NCI-H1417 treated with DMSO at 0.1 percent for 48 hours (cell line): ENCODE measurements around the gene CEP85L.

Source experiments
- DNase-seq: peaks from one replicate; lab custom pipeline; 2025; lab: John Stamatoyannopoulos, UW

Gene CEP85L

DNA sequence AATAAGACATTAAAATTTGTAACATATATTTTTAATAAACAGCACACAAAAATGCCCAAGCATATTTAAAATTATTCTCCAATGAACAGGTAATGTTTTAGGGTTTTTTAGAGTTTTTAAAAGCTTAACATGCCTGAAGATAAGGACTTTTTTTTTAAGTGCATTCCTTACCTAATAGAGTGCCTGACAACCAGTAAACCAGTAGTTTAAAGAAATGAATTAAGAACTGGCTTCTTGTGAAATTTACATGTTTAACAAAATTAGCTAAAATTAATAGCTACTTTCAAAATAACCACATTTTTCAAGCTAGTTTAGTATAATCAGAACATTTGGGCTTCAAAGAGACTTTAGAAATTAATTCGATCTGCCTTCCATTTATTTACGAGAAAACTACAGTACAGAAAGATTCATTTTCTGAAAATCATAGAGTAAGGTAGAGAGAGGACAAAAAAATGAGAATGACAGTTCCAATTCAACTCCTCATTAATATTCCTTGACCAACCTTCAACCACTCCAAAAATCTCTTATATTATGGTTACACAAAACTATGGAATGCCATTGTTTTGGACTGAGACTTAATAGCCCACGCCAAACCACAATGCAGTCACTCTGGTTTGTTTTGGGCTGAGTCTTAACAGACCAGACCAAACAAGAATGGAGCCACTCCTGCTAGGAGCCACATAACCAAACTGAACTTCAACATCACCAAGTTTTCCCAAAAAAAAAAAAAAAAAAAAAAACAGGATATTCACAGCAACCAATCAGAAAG is 109.0 kb downstream of the CEP85L start:
- no peak for DNase-seq

DNA sequence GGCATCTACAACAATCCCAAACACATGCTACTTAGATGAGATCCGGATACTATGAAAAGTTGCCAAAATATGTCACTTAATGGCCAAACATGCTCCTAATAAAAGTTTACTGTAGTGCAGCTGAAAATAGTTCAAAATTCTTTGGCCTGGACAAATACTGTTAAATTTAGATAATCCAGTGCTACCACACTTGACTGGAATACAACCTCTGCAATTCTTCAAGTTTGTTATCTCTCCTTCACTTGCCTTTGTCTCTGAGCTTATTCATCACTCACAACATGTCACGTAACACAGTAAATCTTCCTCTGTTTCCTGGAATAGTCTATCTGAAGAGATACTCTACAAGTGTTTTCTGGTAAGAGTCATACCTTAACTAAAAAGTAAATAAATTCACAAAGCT is 113.8 kb downstream of the CEP85L start:
- no peak for DNase-seq

DNA sequence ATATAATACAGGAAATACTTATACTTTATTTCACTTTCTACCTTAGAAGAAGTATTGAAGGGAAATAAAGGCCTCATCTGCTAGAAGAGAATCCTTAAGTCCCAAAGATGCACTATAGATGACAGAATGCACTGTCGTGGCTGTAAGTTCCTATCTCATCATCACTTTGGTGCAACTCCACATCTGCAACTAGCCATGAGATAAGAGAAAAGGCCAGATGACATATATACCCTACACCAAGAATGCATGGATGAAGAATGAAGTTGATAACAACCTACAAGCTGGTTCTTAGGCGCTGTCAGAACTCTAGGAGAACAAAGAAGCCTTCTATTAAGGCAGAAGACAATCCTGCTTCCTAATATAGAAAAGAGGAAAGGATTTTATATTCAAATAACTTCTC is 114.9 kb downstream of the CEP85L start:
- DNase-seq, result no peak

DNA sequence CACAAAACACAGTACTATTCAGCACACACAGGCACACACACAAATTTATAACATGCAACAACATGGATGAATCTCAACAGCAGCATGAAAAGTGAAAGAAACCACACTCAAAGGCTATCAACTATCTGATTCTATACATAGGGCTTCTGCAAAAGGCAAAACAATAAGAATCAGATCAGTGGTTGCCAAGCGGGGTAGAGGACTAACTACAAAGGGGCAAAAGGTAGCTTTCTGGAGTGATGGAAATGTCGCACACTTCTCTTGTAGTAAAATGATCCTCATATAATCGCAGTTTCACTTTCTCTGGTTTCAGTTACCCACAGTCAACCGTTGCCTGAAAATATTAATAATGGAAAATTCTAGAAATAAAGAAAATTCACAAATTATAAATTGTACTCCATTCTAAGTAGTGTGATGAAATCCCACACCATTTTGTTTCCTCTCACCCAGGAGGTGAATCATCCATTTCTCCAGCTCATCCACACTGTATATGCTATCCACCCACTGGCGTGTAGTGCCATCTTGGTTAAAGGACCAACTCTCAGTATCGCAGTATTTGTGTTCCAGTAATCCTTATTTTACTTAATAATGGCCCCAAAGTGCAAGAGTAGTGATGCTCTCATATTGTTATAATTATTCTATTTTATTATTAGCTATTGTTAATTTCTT is 116.1 kb downstream of the CEP85L start:
- no peak for DNase-seq

DNA sequence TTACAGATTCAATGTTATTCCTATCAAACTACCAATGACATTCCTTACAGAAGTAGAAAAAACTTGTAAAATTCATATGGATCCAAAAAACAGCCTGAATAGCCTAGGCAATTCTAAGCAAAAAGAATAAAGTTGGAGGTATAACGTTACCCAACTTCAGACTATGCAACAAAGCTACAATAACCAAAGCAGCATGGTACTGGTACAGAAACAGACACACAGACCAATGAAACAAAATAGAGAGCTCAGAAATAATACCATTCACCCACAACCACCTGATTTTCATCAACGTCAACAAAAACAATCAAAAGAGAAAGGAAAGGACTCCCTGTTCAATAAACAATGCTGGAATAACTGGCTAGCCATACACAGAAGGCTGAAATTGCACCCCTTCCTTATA is 120.4 kb downstream of the CEP85L start:
- no peak for DNase-seq

DNA sequence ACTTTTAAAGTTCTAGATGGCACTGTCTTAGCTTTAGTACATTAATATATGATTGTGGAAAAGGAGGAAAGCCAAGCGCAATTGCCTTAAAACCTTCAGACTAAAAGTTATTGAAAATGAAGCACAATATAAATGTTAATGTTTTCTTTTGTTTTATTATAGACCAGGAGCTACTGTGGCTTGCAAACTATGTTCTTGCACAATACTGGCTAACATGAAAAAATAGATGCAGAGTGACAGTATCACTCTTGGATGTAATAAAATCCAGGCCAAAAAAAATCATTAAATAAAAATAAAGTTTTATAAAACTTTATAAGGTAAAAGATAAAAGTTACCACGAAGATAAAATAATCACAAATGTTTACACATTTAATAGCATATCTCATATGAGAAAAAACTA is 121.6 kb downstream of the CEP85L start:
- DNase-seq, result no peak

DNA sequence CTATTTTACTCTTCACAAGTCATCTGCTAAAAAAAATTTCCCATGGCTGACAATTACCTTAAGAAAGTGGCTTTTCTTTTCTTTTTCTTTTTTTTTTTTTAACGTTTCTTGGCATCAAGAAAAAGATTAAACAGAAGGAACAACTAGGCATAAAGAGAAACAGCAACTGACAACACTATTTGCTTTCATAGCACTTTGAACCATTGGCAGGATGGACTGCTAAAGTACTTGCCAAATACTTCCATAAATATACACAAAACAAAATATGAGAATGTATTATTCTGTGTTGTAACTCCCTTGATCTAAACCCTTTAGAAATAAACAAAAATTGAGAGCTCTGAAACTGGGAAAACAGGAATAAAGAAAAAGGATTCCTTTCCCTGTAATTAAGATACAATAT is 123.3 kb downstream of the CEP85L start:
- DNase-seq, result no peak

DNA sequence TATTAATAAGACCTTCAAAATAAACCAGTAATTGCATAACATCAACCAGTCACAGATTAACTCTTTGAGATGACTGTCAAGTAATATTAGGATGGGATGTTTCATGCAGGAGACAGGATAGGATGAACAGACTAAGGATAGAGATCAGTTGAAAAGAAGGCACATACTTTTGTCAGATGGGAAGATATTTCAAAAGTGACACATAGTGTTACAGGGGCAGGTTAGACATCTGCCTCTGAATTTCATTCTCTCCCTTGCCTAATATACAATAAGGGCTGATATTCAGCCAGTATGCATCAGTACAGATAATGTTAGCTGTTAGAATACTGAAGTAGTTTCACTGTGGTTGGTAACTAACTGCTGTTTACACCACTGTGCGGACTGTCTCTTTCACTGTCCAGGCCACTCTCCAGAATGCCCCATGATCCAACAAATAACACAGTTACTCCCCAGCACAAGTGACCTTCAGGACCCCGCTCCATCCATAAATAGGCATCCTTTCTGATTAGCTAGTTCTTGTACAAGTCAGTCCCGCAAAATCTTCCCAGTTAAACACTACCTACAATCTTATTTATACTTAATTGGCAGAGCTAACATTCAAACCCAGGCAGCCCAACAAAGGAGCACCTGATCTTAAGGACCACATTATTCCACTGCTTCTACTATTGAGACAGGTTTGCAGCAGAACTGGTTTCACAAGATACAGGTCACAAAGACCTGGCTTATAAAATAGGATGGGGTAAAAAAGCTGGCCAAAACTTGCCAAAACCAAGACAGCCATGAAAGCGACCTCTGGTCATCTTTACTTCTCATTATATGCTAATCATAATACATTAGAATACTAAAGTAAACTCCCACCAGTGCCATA is 125.2 kb downstream of the CEP85L start:
- no peak for DNase-seq

DNA sequence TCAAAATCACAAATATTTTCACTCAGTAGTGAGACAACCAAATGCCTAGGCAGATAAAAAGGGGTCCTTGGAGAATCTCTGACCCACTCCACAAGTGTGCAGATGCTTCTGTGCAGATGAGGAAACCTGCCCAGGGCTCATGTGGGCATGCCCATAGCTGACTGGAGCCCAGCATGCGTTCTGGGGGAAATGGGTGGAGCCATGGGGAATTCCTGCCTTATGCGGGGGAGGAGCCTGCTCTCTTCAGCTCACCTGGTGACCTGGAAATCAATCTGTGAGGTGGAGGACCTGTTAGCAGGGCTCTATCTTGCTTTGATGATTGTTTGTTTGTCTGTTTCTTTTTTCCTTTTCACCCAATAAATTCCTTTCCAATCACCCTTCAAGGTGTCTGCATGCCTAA is 126.7 kb downstream of the CEP85L start:
- DNase-seq, result no peak

DNA sequence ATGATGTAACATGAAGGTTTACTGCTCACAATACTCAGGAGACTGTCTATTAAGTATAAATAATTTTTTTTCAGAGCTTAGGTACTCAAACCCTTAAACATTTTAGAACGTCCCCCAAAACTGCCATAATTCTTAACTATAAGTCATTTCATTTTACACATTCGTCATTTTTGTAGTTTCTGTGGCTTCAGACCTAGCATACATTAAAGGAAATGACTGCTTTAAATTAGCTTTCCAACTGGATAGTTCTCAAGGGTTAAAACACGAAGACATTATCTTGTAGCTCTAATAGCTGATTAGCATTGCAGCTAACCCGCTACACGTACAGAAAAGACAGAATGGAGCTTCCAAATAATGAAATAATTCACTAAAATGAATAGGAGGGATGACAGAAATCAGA is 128.2 kb downstream of the CEP85L start:
- no peak for DNase-seq

DNA sequence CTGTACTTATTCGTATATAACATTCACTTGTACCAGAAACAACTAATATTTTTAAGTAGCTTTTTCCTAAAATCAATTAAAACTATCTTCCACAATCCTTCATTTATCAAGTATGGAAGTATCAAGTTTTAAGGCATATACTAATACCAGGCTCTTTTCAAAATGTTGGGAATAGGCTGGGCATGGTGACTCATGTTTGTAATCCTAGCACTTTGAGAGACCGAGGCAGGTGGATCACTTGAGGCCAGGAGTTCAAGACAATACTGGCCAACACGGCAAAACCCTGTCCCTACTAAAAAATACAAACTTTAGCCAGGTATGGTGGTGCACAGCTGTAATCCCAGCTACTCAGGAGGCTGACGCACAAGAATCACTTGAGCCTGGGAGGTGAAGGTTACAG is 129.0 kb downstream of the CEP85L start:
- DNase-seq, result no peak

DNA sequence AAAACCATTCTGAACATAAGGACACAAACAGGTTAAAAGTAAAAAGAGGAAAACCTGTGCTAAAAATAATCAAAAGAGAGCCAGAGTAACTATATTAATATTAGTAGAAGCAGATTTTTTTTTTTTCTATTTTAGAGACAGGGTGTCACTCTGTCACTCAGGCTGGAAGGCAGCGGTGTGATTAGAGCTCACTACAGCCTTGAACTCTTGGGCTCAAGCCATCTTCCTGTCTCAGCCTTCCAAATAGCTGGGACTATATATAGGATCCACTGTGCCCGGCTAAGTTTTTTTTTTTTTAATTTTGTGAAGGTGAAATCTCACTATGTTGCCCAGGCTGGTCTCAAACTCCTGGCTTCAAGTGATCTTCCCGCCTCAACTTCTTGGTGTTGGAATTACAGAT is 136.7 kb downstream of the CEP85L start:
- no peak for DNase-seq

DNA sequence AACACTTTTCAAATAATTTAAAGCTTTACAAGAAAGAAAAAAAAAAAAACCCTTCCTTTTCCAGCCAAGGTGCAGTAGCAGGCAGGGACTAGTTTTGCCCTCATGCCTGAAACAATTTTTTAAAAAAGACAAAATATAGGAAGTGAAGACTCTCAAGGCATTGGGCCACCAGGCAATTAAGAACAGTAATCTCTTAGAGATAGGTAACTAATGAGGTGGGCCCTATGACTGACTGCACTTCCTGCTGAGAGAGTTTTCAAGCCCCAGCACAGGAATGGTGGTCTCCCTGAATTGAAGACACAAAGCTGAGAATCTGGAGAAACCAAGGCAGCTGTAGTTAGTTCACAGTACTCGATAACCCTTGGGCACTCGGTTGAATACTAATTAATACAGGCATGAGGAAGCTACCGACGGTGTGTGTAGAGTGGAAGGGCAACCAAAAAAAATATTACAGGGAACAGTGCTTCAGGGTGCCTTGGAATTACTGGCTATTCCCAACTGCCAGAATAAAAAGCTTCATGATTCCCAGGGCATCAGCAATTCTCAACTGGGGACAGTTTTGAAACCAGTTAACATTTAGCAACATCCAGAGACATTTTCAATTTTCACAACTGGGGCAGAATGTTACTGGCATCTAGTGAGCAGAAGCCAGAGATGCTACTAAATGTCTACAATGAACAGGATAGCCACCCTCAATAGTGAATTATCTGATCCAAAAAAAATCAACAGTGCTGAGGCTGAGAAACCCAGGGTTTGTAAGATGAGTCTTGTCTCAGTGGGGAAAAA is 139.3 kb downstream of the CEP85L start:
- no peak for DNase-seq

DNA sequence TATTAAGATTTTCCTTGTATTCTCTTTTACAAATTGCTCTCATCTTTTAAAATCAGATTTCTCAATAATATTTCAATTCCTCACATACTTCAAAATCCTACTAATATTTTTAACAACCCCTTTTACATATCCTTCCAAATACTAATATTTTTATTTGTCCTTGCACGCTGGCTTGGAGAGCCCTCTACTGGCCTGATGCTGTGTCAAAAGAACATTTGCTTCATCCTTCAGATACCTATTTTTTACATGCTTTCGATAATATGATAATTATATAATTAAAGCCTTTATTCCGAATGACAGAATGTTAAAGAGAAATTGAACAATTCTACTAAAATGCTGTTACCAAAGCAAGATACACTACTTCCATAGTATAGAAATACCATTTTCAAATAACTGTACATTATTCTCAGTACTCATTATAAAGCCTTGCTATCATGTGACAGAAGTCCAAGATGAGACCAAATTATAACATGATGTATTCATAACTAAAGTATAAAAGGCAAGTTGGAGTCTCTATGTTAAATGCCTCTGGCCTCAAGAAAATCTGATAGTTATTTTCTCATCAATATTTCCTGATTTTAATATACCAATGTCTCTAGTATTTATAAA is 142.3 kb downstream of the CEP85L start:
- no peak for DNase-seq

DNA sequence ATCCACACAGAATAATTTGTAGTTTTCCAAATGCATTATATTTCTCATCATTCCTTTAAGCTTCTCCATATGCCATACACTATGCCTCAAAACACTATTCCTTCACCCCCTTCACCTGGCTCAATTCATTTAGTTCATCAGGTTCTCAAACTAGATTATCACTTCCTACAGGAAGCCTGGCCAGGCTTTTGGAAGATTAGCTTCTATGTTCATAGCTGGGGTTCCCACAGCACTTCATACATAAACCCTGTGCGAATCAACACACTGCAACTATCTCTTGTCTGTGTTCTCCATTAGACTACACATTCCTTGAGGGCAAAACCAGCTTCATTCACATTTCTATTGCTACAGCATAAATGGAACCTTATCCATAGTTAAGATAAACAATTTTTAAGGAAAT is 143.8 kb downstream of the CEP85L start:
- DNase-seq, result no peak

DNA sequence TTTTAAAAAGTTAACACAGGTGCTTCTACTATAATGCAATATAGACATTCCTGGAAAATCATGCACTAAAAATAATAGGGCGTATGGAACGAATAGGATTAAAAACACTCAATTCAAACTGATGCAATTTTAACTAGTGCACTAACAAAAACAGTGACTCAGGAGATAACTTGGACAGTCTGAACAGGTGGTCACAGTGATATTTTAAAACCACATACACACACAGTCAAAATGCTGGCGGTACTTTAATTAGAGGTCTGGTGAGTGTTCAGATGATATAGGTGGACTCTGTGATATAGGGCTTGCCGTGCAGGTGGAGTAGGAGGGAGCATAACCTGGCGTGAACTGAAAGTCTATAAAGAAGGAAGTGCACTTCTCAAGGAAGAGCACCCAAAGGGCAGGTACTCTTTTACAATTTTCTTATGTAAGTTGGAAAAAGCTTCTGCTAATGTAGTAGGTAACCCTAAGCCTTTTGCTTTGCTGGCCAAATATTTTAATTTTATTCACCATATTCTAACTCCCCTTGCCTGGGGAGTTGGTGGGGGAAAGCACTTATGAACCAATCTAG is 145.2 kb downstream of the CEP85L start:
- DNase-seq, result no peak

DNA sequence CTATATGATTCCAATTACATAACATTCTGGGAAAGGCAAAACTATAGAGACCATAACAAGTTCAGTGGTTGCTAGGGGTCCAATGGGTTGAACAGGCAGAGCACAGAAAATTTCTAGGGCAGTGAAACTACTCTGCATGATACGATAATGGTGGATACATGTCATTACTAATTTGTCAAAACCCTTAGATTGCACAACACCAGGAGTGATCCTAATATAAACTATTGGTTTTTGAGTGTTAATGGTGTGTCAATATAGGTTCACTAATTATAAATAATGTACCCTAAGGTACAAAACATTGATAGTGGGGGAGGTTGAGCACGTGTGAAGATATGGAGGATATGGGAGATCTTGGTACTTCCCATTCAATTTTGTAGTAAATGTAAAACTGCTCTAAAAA is 145.7 kb downstream of the CEP85L start:
- no peak for DNase-seq

DNA sequence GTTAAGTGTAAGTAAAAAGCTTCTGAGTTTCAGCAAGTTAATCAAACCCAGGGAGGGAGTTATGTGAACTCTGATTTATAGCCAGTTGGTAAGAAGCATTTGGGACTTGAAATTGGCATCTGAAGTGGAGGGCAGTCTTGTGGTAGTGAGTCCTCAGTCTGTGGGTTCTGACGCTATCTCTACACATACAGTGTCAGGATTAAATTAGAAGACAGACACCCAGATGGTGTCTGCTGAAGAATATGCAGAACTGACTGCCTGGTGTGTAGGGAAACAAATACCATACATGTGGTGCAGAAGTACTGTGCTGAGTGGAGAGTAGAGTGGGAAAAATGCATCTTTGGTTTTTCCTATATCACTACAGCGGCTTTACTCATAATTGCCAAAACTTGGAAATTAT is 146.8 kb downstream of the CEP85L start:
- DNase-seq, result no peak

DNA sequence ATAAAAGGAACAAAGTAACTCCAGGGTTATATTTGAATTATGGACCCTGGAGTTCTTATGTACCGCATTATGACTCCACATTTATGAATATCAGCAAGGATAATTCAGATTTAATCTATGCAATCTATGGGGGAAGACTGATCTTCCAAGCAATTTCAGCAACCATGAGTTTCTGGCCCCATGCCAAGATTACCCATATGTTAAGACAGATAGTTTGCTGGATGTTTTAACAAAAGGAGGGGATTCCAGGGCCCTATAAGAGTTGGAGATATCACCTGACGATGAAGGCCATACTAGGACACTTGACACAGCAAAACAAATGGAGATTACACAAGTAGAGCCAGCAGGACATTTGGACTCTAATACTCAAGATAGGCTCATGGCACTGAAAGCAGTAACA is 149.2 kb downstream of the CEP85L start:
- DNase-seq, result no peak

DNA sequence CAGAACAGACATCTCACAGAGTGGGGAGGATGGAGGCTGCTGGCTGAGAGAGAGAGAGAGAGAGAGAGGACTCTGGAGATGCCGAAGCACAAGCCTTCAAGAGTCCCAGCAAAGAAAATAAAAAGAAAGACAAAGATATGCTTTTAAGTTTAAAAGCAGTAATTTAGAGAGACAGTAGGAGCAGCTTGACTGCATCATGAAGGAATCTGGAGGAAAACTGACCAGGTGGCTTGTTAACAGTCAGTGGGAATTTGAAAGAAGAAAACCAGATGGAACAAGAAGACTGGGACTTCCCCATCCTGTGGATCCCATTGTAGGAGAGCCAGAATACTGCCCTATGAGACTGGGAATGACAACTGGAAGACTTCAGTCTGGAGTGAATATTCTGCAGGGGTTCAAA is 149.6 kb downstream of the CEP85L start:
- no peak for DNase-seq

DNA sequence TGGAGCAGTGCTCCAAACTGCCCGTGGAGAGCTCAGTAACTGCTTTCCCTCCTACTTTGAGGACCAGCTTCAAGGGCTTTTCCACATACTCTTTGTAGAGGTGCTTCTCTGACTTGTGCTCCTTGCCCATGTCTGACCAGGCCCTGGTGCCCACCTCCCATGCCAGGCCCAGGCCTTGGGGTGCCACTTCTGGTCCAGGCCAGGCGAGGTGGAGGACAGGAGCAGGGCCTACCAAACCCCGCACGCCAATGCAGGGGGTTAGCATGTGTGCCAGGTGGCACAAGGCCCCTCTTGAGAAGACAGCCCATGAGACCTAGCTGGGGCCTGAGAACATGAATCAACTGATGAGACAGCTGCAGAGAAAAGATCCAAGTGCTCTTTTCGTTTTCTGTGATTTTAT is 150.3 kb downstream of the CEP85L start:
- DNase-seq, result no peak
